Fibroblast of the conjunctiva (primary cell): Measurements from ENCODE around the gene LAMC3.
"Not testable (repeated sequence)": the region's sequence is repeated elsewhere in the genome, so short reads cannot be mapped to it uniquely, and the experiment has no call there.

Source experiments
- DNase-seq: peaks from one replicate; pipeline ENCODE4 v3.0.0-alpha.2; 2010; ENCODE audit warnings: low read depth

Gene LAMC3

GRCh38 chr9:131097126-131097947, 88.4 kb downstream of the LAMC3 start:
- no peak for DNase-seq

- DNase-seq = no peak
These were observed 88.9 kb downstream of the LAMC3 start for GRCh38 chr9:131097948-131098278.

GRCh38 chr9:131098391-131099101, 89.6 kb downstream of the LAMC3 start:
- no peak for DNase-seq

GRCh38 chr9:131099102-131099606, 90.2 kb downstream of the LAMC3 start:
- no peak for DNase-seq

GRCh38 chr9:131099845-131100244, 90.9 kb downstream of the LAMC3 start:
- DNase-seq = not testable (repeated sequence)

GRCh38 chr9:131100445-131100844, 91.5 kb downstream of the LAMC3 start:
- DNase-seq = no peak

GRCh38 chr9:131101207-131101964, 92.4 kb downstream of the LAMC3 start:
- DNase-seq = no peak

GRCh38 chr9:131103024-131103423, 94.0 kb downstream of the LAMC3 start:
- DNase-seq = no peak

GRCh38 chr9:131103535-131103934, 94.6 kb downstream of the LAMC3 start:
- no peak for DNase-seq

GRCh38 chr9:131104016-131104740, 95.2 kb downstream of the LAMC3 start:
- no peak for DNase-seq

- no peak for DNase-seq
These were observed 97.0 kb downstream of the LAMC3 start for GRCh38 chr9:131105952-131106351.

- DNase-seq = no peak
These were observed 98.8 kb downstream of the LAMC3 start for GRCh38 chr9:131107760-131108159.

- no peak for DNase-seq
These were observed 102.3 kb downstream of the LAMC3 start for GRCh38 chr9:131111186-131111853.

GRCh38 chr9:131111854-131112311, 102.9 kb downstream of the LAMC3 start:
- DNase-seq = no peak

- no peak for DNase-seq
These were observed 103.6 kb downstream of the LAMC3 start for GRCh38 chr9:131112374-131113154.

- no peak for DNase-seq
These were observed 104.7 kb downstream of the LAMC3 start for GRCh38 chr9:131113655-131114054.

GRCh38 chr9:131114084-131114535, 105.1 kb downstream of the LAMC3 start:
- no peak for DNase-seq

GRCh38 chr9:131115360-131115742, 106.4 kb downstream of the LAMC3 start:
- not testable (repeated sequence) for DNase-seq

GRCh38 chr9:131116281-131117120, 107.5 kb downstream of the LAMC3 start:
- DNase-seq = no peak
